Activated B cell treated with CpG ODN at 0.5 μM for 24 hours (primary cell): ENCODE data around the gene RELT. TPM values are rescaled to one million over a fixed set of nuclear protein-coding genes. Genes with fewer than 3 reads are reported as not detected.

Experiments used
- ATAC-seq: fragments of 200-7000 bp; cut with Tn5 transposase; one replicate; pipeline ENCODE4 v1.10.0; 2021; ENCODE audit warnings: low read depth, mild to moderate bottlenecking, moderate library complexity
- CTCF ChIA-PET: fragments of 350-600 bp; sonication (Branson Sonifier 250); formaldehyde crosslinking; loops from one replicate; lab custom pipeline; 2021; ENCODE audit warnings: antibody characterized with exemption; lab: Charles Lee
- POLR2A ChIA-PET: fragments of 350-600 bp; sonication (Branson Sonifier 250); formaldehyde crosslinking; loops from one replicate; lab custom pipeline; 2021; ENCODE audit warnings: antibody characterized with exemption; lab: Charles Lee
- DNase-seq: peaks from one replicate; pipeline ENCODE4 v3.0.0; 2022
- H3K27ac Mint-ChIP-seq: one replicate; pipeline ENCODE4 v1.8.0; 2020; ENCODE audit warnings: mixed read lengths
- H3K27me3 Mint-ChIP-seq: one replicate; pipeline ENCODE4 v1.8.0; 2021; ENCODE audit warnings: mixed read lengths
- H3K36me3 Mint-ChIP-seq: one replicate; pipeline ENCODE4 v1.8.0; 2021; ENCODE audit warnings: low read depth, mixed read lengths
- H3K4me1 Mint-ChIP-seq: one replicate; pipeline ENCODE4 v1.8.0; 2021; ENCODE audit warnings: mixed read lengths
- H3K4me3 Mint-ChIP-seq: one replicate; pipeline ENCODE4 v1.8.0; 2020; ENCODE audit warnings: mild to moderate bottlenecking, mixed read lengths
- H3K9me3 Mint-ChIP-seq: one replicate; pipeline ENCODE4 v1.8.0; 2020; ENCODE audit warnings: mixed read lengths
- CTCF ChIP-seq: fragments of 200-600 bp; IDR thresholded peaks from one replicate; pipeline ENCODE4 v1.8.0; 2022; ENCODE audit warnings: antibody characterized with exemption, mild to moderate bottlenecking
- intact Hi-C: fragments of 100-400 bp; cut with micrococcal nuclease; formaldehyde crosslinking; loops from one replicate; pipeline ENCODE4 v1.15.1; 2024
- total RNA-seq: library from RNA; stranded (reverse); gene quantifications from 2 replicates; pipeline ENCODE4 v1.2.3, GENCODE V29; 2022

RELT gene
- total RNA-seq, 1 donor from 2014 or later, result 90.1 TPM

- ChIA-PET POLR2A (no interaction called here), CTCF (interaction anchor here (9.2 kb wide), 1 partner anchor 53 kb away, joined by 66 read pairs; no protein-coding TSS in a partner anchor)
- H3K27me3 Mint-ChIP-seq, result no peaks in the 10 kb centered on the region
- ATAC-seq (no peak), DNase-seq (no peak)
- H3K4me1 Mint-ChIP-seq, result peaks cover 4% of the 10 kb centered on the region
- no peak overlapping the region for H3K4me3 Mint-ChIP-seq
- no peak for TF ChIP-seq CTCF
- H3K27ac Mint-ChIP-seq, result no peak overlapping the region
- H3K9me3 Mint-ChIP-seq, result no peaks in the 10 kb centered on the region
- intact Hi-C loops, result no loop called here
- H3K36me3 Mint-ChIP-seq, result peaks cover 39% of the 10 kb centered on the region
Measured at GRCh38 chr11:73404048-73404447, 27.8 kb downstream of the RELT start.

GRCh38 chr11:73404506-73405145 lies 28.4 kb downstream of the RELT start:
- DNase-seq, result no peak
- Mint-ChIP-seq H3K27ac (no peak overlapping the region), H3K36me3 (peaks cover 40% of the 10 kb centered on the region), H3K27me3 (no peaks in the 10 kb centered on the region), H3K4me3 (no peak overlapping the region), H3K4me1 (peaks cover 4% of the 10 kb centered on the region), H3K9me3 (no peaks in the 10 kb centered on the region)
- ChIA-PET POLR2A (no interaction called here), CTCF (interaction anchor here (9.2 kb wide), 1 partner anchor 54 kb away, joined by 66 read pairs; no protein-coding TSS in a partner anchor)
- intact Hi-C loops, result no loop called here
- TF ChIP-seq CTCF, result no peak
- no peak for ATAC-seq

- POLR2A ChIA-PET, result interaction anchor here (0.9 kb wide), 1 partner anchor 11 kb away, joined by 4 read pairs; no protein-coding TSS in a partner anchor
- Mint-ChIP-seq H3K4me1 (peaks cover 4% of the 10 kb centered on the region), H3K27ac (no peak overlapping the region)
Measured at GRCh38 chr11:73405146-73405510, 28.9 kb downstream of the RELT start.

GRCh38 chr11:73406131-73406530 lies 29.9 kb downstream of the RELT start:
- Mint-ChIP-seq H3K4me1 (peaks cover 2% of the 10 kb centered on the region), H3K27me3 (no peaks in the 10 kb centered on the region), H3K9me3 (no peaks in the 10 kb centered on the region), H3K4me3 (no peak overlapping the region), H3K36me3 (peaks cover 46% of the 10 kb centered on the region), H3K27ac (no peak overlapping the region)
- TF ChIP-seq CTCF, result no peak
- CTCF ChIA-PET, result interaction anchor here (1.1 kb wide), 1 partner anchor 256 kb away, joined by 4 read pairs; no protein-coding TSS in a partner anchor
- POLR2A ChIA-PET, result interaction anchor here (0.9 kb wide), 1 partner anchor 10 kb away, joined by 4 read pairs; no protein-coding TSS in a partner anchor
- intact Hi-C loops, result no loop called here
- ATAC-seq (no peak), DNase-seq (no peak)

More at GRCh38 chr11:73405146-73405510, 28.9 kb downstream of the RELT start:
- CTCF ChIA-PET, result no interaction called here
- ATAC-seq, result no peak
- Mint-ChIP-seq H3K36me3 (peaks cover 41% of the 10 kb centered on the region), H3K9me3 (no peaks in the 10 kb centered on the region), H3K27me3 (no peaks in the 10 kb centered on the region), H3K4me3 (no peak overlapping the region)
- intact Hi-C loops, result no loop called here
- no peak for TF ChIP-seq CTCF
- no peak for DNase-seq

DNA sequence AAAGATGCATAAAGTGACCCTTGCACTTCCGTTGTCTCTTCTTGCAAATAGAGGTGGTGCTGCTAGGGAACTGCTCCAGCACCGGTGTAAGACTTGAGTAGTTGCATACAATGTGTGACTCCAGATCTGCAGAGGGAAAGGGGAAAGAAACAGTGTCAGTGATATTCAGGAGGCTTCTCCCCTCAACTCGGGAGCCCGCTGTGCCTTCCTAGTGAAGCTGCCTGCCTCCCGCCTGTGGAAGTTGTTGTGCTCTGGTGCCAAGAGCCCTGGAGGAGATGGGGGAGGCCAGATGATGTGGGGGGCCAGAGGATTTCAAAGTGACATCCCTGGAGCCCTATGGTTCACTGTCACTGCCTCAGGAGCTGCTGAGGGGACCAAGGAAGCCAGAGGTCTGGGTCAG lies 30.4 kb downstream of the RELT start:
- DNase-seq (no peak), ATAC-seq (no peak)
- intact Hi-C loops, result no loop called here
- H3K9me3 Mint-ChIP-seq, result no peaks in the 10 kb centered on the region
- H3K4me3 Mint-ChIP-seq, result no peak overlapping the region
- peaks cover 50% of the 10 kb centered on the region for H3K36me3 Mint-ChIP-seq
- no peaks in the 10 kb centered on the region for H3K27me3 Mint-ChIP-seq
- no peak overlapping the region for H3K27ac Mint-ChIP-seq
- ChIA-PET POLR2A (interaction anchor here (0.5 kb wide), 1 partner anchor 684 kb away, joined by 3 read pairs; no protein-coding TSS in a partner anchor), CTCF (interaction anchor here (1.1 to 1.9 kb wide), 2 partner anchors 56 to 255 kb away, joined by 4 to 7 read pairs; no protein-coding TSS in a partner anchor)
- no peak for TF ChIP-seq CTCF
- H3K4me1 Mint-ChIP-seq, result peaks cover 2% of the 10 kb centered on the region
